Suppressor macrophage treated with lipopolysaccharide for 4 hours (primary cell): Measurements from ENCODE around the gene REXO1.

ENCODE experiments used
- DNase-seq: peaks from one replicate; pipeline ENCODE4 v3.0.0-alpha.2; 2020

Gene REXO1

GRCh38 chr19:1845642-1846041, 2.6 kb downstream of the REXO1 start:
- DNase-seq, result no peak

GRCh38 chr19:1845125-1845515, 3.2 kb downstream of the REXO1 start:
- no peak for DNase-seq

- no peak for DNase-seq
These were observed 3.7 kb downstream of the REXO1 start for GRCh38 chr19:1844513-1845124.

GRCh38 chr19:1843646-1844394, 4.5 kb downstream of the REXO1 start:
- no peak for DNase-seq

- DNase-seq, result no peak
These were observed 5.2 kb downstream of the REXO1 start for GRCh38 chr19:1843116-1843515.

GRCh38 chr19:1841209-1841924, 6.9 kb downstream of the REXO1 start:
- DNase-seq, result no peak

- DNase-seq, result no peak
These were observed 7.7 kb downstream of the REXO1 start for GRCh38 chr19:1840541-1841115.

- DNase-seq, result no peak
These were observed 8.4 kb downstream of the REXO1 start for GRCh38 chr19:1839658-1840540.

GRCh38 chr19:1837625-1838105, 10.6 kb downstream of the REXO1 start:
- peak; percentile 62 for DNase-seq

- no peak for DNase-seq
These were observed 11.1 kb downstream of the REXO1 start for GRCh38 chr19:1837222-1837565.

- DNase-seq, result no peak
These were observed 11.6 kb downstream of the REXO1 start for GRCh38 chr19:1836458-1837221.

- DNase-seq, result no peak
These were observed 14.7 kb downstream of the REXO1 start for GRCh38 chr19:1833540-1833939.

GRCh38 chr19:1832046-1832663, 16.1 kb downstream of the REXO1 start:
- DNase-seq, result no peak

GRCh38 chr19:1830978-1831377, 17.3 kb downstream of the REXO1 start:
- DNase-seq, result no peak

- no peak for DNase-seq
These were observed 17.7 kb downstream of the REXO1 start for GRCh38 chr19:1830568-1830967.

- DNase-seq, result no peak
These were observed 18.3 kb downstream of the REXO1 start for GRCh38 chr19:1829958-1830357.

- DNase-seq, result no peak
These were observed 19.7 kb downstream of the REXO1 start for GRCh38 chr19:1828279-1829238.

- no peak for DNase-seq
These were observed 20.6 kb downstream of the REXO1 start for GRCh38 chr19:1827566-1828278.
